Measurements from ENCODE around the gene OGFOD2.
A peak's percentile ranks its signal among the peaks of the same experiment; 100 is the strongest.

The OGFOD2 gene

GRCh38 chr12:122977655-122978392 is 2.8 kb downstream of the OGFOD2 start:
- no peak for DNase-seq (ENCODE audit: low read depth)

DNA sequence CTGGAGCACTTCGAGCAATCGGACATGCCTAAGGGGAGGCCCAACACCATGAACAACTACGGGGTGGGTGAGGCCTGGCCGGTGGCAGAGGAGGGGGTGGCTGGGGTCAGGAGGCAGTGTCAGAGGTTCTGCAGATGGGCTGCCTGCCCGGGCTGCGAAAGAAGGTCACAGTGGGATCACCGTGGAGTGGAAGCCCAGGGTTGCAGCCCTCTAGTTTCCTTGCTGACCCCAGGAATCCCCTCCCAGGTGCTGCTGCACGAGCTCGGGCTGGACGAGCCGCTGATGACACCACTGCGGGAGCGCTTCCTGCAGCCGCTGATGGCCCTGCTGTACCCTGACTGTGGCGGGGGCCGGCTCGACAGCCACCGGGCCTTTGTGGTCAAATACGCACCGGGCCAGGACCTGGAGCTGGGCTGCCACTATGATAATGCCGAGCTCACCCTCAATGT is 3.5 kb downstream of the OGFOD2 start:
- DNase-seq (ENCODE audit: low read depth) = no peak

- no peak for DNase-seq (ENCODE audit: low read depth)
These were observed 4.2 kb downstream of the OGFOD2 start for GRCh38 chr12:122979001-122979907.

GRCh38 chr12:122979908-122980182 is 4.8 kb downstream of the OGFOD2 start:
- no peak for DNase-seq (ENCODE audit: low read depth)

DNA sequence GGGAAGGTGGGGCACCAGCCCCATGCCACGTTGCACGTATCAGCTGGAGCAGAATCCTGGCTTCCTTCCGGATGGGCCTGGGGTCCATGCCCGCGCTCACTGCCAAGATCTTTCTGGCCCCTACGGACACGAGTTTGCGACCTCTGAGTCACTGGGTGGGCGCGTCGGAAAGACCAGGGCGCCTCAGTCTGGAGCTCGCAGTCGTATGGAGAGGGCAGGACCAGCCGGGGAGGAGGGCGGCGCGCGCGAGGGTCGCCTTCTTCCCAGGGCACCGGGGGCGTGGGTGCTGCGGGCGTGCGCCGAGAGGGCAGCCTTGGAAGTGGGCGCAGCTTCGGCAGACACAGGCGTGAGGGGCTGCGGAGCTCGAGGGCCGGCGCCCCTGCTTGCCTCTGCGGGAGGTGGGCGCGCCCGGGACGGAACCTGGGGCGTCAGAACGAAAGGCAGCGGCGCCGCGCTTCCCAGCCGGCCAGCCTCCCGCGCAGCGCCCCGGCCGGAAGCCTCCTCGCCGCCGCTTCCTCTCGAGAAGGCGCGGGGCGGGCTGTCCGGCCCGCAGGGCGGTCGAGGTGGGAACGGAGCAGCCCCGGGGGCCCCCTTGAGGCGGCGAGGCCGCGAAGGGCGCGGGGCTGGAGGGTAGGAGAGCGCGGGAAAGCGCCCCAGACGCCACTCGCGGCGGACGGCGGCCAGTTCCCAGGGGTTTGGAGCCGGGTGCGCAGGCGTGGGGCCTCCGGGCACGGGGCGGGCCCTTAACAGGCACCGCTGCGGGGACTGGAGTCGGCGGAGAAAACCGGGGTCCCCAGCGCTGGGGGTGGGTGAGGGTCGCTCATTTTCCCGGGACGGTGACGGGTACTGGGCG is 5.4 kb downstream of the OGFOD2 start, which contains the start of gene ARL6IP4:
ARL6IP4 (plus strand) TSS at position 499 of the 853 bp plus-strand sequence. CDS start 459 bp downstream, outside the sequence.
- DNase-seq (ENCODE audit: low read depth) = peak; percentile 40

GRCh38 chr12:122981036-122981471 is 6.0 kb downstream of the OGFOD2 start:
- DNase-seq (ENCODE audit: low read depth) = no peak

DNA sequence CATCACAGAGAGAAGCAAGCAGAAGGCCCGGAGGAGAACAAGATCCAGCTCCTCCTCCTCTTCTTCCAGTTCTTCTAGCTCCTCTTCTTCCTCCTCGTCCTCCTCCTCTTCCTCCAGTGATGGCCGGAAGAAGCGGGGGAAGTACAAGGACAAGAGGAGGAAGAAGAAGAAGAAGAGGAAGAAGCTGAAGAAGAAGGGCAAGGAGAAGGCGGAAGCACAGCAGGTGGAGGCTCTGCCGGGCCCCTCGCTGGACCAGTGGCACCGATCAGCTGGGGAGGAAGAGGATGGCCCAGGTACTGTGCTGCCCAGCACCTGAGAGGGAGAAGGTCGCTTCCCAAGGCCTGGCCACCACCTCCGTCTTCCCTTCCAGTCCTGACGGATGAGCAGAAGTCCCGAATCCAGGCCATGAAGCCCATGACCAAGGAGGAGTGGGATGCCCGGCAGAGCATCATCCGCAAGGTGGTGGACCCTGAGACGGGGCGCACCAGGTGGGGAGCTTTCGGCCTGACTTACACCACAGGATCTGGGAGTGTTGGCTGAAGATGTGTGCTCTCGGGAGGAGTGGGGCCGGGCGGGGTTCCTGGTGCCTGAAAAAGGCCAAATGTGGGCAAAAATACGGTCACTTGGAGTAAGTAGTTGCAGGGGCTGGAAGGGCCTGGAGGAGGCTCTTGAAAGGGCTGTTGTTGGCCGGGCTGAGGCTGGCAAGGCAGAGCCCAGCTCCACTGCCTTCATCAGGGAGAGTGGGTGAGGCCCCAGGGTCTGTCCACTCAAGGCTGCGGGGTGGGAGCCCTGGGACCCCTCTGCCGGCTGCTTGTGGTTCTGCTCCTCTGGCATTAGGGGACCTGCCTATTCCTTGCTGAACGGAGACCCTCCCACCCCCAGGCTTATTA is 6.8 kb downstream of the OGFOD2 start:
- DNase-seq (ENCODE audit: low read depth) = no peak

DNA sequence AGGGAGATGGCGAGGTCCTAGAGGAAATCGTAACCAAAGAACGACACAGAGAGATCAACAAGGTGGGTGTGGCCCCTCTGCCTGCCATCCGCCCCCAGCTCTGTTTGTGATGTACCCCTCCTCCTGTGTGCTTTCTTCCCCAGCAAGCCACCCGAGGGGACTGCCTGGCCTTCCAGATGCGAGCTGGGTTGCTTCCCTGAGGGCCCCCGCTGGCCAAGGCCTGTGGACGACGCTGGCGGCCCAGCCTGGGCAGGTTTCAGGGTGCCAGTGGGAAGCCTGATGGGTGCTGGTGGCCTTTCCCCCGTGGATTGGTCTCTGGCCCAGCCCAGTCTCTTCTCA is 7.4 kb downstream of the OGFOD2 start:
- no peak for DNase-seq (ENCODE audit: low read depth)

DNA sequence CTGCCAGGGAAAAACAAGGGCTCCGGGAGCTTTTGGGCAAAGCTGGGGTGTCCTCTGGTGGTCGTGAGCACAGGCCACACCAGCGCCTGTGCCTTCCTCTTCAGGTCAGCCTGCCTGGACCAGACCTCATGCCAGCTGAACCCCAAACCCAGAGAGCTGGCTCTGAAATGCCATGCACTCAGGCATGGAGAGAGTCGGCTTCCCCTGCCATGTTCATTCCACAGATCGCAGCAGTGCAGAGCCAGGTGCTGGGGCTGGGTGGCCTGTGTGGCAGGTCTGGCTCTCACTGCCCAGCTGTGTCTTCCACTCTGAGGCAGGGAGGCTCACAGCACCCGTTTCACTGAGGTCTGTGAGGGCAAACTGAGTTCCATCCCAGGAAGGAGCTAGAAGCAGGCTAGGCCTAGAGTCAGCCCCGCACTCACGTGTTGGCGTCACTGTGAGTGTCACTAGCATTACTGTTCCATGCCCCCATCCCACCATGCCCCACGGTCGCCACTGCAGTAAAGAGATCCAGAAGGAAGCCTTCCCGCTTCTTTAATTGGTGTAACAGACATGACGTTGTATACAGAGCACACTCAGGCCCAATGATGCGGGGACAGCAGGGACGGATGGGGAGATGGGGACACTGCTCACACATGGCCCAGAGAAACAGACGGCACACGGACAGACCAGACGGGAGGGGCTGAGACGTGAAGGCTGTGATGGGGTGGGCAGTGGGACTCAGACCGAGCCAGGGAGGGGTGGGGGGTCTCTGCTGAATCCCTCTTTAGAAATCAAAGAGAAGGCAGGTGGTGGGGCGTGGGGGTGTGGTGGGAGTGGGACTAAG is 8.1 kb downstream of the OGFOD2 start:
- DNase-seq (ENCODE audit: low read depth) = no peak

- DNase-seq (ENCODE audit: low read depth) = no peak
These were observed 8.9 kb downstream of the OGFOD2 start for GRCh38 chr12:122983789-122984515.

GRCh38 chr12:122984612-122985337 is 9.7 kb downstream of the OGFOD2 start:
- DNase-seq (ENCODE audit: low read depth) = no peak

- DNase-seq (ENCODE audit: low read depth) = no peak
These were observed 10.6 kb downstream of the OGFOD2 start for GRCh38 chr12:122985338-122986257.

DNA sequence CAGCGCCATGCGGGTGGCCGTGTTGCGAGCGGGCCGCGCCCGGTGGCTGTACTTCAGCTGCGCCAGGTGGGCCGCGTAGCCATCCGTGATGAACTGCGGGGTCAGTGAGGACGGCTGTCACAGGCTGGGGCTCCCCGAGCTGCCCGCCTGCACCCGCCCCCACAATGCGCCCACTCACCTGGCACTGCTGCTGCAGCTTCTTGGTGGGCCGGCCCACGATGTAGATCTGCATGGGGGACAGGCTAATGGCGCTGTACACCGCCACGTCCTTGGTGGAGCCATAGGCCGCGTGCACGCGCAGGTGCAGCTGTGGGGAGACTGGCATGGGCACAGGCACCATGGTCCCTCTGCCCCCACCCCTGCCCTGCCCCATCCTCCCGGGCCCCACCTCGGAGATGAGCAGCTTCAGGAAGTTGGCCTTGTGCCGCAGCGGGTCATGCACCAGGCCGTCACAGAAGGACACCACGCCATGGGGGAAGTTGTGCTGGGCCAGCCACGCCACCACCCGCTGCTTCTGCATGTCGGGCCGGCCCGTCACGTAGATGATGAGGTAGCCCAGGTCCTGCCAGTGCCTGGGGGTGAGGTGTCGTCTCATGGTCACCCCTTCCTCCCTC is 11.3 kb downstream of the OGFOD2 start:
- no peak for DNase-seq (ENCODE audit: low read depth)

DNA sequence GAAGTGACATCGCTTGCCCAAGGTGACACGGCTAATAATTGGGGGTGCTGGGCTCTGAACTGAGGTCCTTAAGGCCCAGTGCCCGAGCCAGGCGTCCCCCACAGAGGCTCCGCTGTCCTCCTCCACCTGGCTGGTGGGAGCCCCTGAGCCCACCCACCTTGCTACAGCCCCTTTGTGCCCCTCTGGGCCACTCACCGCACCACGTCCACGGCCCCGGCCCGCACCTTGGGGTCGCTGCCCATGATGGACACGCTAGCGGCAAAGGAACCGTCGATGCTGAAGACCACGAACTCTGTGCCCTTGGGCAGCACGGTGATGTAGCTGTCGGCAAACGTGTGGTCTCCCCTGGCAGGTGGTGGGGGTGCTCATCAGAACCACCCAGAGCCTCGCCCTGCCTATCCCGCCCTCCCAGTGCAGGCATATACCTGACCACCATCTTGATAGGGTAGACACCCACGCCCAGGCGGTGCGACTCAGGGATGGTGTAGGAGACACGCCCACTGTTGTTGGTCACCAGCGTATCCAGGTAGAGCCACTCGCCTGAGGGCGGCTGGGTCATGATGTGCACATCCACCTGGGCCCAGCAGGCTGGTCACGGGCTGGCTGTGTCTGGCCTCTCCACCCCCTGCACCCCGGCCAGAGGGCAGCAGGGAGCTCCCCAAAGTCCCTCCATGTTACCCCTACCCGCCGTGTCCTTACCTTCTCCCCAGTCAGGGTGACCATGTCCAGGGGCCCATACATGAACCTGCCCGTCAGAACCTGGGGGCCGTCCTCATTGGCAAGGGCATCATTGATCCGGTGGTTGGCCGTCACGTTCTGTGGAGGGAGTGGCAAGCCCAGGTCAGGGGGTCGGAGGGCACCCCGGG is 12.3 kb downstream of the OGFOD2 start:
- DNase-seq (ENCODE audit: low read depth) = no peak

- no peak for DNase-seq (ENCODE audit: low read depth)
These were observed 13.0 kb downstream of the OGFOD2 start for GRCh38 chr12:122988036-122988435.

DNA sequence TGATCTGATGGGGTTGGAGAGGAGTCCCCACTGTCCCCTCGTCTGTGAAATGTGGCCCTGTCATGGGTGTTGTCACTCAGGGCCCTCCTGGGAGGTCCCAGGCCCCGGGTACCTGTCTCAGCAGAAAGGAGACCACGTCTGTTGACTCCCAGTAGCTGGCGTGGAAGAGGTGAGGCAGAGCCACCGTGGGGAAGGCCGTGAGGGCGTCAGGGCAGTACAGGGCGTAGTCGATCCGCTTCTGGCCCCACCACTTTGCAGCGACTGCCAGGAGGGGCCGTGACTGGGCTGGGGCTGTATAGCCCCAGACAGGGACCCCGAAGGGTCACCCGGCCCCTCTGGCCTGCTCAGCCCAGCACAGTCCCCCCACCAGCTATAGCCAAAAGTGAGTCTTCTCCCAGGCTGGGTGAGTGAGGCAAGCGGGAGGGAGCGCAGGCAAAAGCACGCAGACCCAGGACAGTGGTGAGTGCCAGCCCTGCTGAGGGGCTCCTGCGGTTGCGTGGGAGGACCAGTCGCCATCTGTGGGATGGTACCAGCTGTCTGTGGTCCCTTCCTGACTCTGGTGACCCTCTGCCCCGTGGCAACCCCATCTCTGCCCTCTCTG is 13.7 kb downstream of the OGFOD2 start:
- DNase-seq (ENCODE audit: low read depth) = no peak

All from T-helper 22 cell (primary cell).